NOMO-1 (cell line): ENCODE data around the gene CERS4.
"Not testable (repeated sequence)": the region's sequence is repeated elsewhere in the genome, so short reads cannot be mapped to it uniquely, and the experiment has no call there.

Experiments
- DNase-seq, 2 experiments: peaks; one replicate each; lab custom pipeline; 2025; ENCODE audit not compliant: unreplicated experiment in 2 of 2; lab: John Stamatoyannopoulos, UW

CERS4 gene

GRCh38 chr19:8208922-8209461 is at the start of gene CERS4:
Gene CERS4, plus strand, starts transcription at chr19:8209370. Its CDS starts 41,707 bp downstream, at chr19:8251077.
- peak; percentile 33 to 44 for DNase-seq

GRCh38 chr19:8161135-8161646 is 48.0 kb upstream of the CERS4 start:
- no peak for DNase-seq

GRCh38 chr19:8163759-8164158 is 45.4 kb upstream of the CERS4 start:
- DNase-seq = no peak

GRCh38 chr19:8167985-8168384 is 41.2 kb upstream of the CERS4 start:
- no peak for DNase-seq

- no peak for DNase-seq
Observed at GRCh38 chr19:8168537-8168936, 40.6 kb upstream of the CERS4 start.

- DNase-seq = no peak
Observed at GRCh38 chr19:8174706-8175105, 34.5 kb upstream of the CERS4 start.

GRCh38 chr19:8180018-8180417 is 29.2 kb upstream of the CERS4 start:
- no peak for DNase-seq

GRCh38 chr19:8184274-8184673 is 24.9 kb upstream of the CERS4 start:
- no peak for DNase-seq

GRCh38 chr19:8185343-8186068 is 23.7 kb upstream of the CERS4 start:
- DNase-seq = no peak

GRCh38 chr19:8192221-8192820 is 16.8 kb upstream of the CERS4 start:
- no peak for DNase-seq

GRCh38 chr19:8194528-8195267 is 14.5 kb upstream of the CERS4 start:
- peak; percentile 50 to 70 for DNase-seq

- peak; percentile 19 to 42 for DNase-seq
Observed at GRCh38 chr19:8196271-8196927, 12.8 kb upstream of the CERS4 start.

GRCh38 chr19:8203288-8204120 is 5.7 kb upstream of the CERS4 start:
- DNase-seq = not testable (repeated sequence)

- no peak for DNase-seq
Observed at GRCh38 chr19:8204961-8205360, 4.2 kb upstream of the CERS4 start.

- DNase-seq = no peak
Observed at GRCh38 chr19:8206147-8207087, 2.8 kb upstream of the CERS4 start.

GRCh38 chr19:8207326-8207725 is 1.8 kb upstream of the CERS4 start:
- not testable (repeated sequence) for DNase-seq

- peak in 1 of 2 experiments; percentile 18 for DNase-seq
Observed at GRCh38 chr19:8208119-8208921, 850 bp upstream of the CERS4 start.
